Activated T-cell treated with anti-CD3 and anti-CD28 coated beads, Interleukin-2, amount 50 U/mL, for 4 hours (primary cell): Measurements from ENCODE around the gene ADGRA1. TPM values are rescaled to one million over a fixed set of nuclear protein-coding genes. Genes with fewer than 3 reads are reported as not detected.
"Not testable (repeated sequence)": the region's sequence is repeated elsewhere in the genome, so short reads cannot be mapped to it uniquely, and the experiment has no call there.

Source experiments
- ATAC-seq, 2 donors: fragments of 200-7000 bp; cut with Tn5 transposase; one replicate each; pipeline ENCODE4 v1.10.0; 2021
- DNase-seq: peaks from one replicate; pipeline ENCODE4 v3.0.0-alpha.2; 2020
- H3K27me3 Mint-ChIP-seq: one replicate; pipeline ENCODE4 v1.8.0; 2021; ENCODE audit warnings: low read depth, mixed read lengths
- H3K36me3 Mint-ChIP-seq: one replicate; pipeline ENCODE4 v1.8.0; 2022; ENCODE audit warnings: mixed read lengths; ENCODE audit not compliant: insufficient read depth
- H3K4me1 Mint-ChIP-seq: one replicate; pipeline ENCODE4 v1.8.0; 2021; ENCODE audit warnings: low read depth, mixed read lengths
- H3K4me3 Mint-ChIP-seq: one replicate; pipeline ENCODE4 v1.8.0; 2021; ENCODE audit warnings: mild to moderate bottlenecking, moderate library complexity, mixed read lengths
- H3K9me3 Mint-ChIP-seq: one replicate; pipeline ENCODE4 v1.8.0; 2021; ENCODE audit warnings: mixed read lengths
- total RNA-seq, 3 donors: library from RNA; stranded (reverse); gene quantifications; one replicate each; pipeline ENCODE4 v1.2.1, GENCODE V29; 2021

The ADGRA1 gene
- total RNA-seq, 3 donors from 2014 or later, result not detected

DNA sequence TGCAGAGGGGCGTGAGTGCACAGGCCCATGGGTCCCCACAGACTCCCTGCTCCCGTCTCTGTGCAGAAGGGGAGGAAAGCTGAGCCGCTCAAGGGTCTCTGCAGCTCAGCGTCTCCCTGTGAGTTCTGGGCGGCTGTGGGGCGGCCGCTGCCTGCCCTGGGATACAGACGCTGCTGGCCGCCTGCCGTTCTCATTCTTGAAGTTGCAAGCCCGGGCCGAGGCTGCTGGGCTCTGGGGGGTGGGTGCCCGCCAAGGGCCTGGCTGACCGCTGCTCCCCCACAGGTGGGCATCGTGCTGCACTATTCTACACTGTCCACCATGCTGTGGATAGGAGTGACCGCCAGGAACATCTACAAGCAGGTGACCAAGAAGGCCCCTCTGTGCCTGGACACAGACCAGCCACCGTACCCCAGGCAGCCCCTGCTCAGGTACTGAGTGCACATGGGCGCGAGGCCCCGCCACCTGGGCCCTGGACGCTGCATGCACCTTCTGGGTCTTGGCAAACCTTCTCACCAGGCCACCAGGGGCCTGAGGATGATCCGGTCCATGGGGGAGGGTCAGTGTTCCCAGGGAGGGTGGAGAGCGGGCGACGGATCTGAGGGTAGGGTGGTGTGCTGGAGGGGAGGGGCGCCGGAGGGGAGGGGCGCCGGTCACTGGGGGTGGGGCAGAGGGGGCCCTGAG lies 14.8 kb downstream of the ADGRA1 start:
- no peak overlapping the region for H3K4me3 Mint-ChIP-seq
- DNase-seq (no peak), ATAC-seq (no peak)
- peaks cover 18% of the 10 kb centered on the region for H3K27me3 Mint-ChIP-seq
- peaks cover 3% of the 10 kb centered on the region for H3K4me1 Mint-ChIP-seq
- no peaks in the 10 kb centered on the region for H3K36me3 Mint-ChIP-seq
- H3K9me3 Mint-ChIP-seq, result peaks cover 9% of the 10 kb centered on the region

GRCh38 chr10:133103311-133103910 lies 15.7 kb downstream of the ADGRA1 start:
- Mint-ChIP-seq H3K4me1 (peaks cover 3% of the 10 kb centered on the region), H3K4me3 (no peak overlapping the region)

GRCh38 chr10:133104068-133104962 lies 16.6 kb downstream of the ADGRA1 start:
- Mint-ChIP-seq H3K36me3 (no peaks in the 10 kb centered on the region), H3K9me3 (peaks cover 11% of the 10 kb centered on the region), H3K4me3 (no peak overlapping the region), H3K27me3 (peaks cover 16% of the 10 kb centered on the region), H3K4me1 (peaks cover 3% of the 10 kb centered on the region)
- DNase-seq (no peak), ATAC-seq (no peak)

More at GRCh38 chr10:133103311-133103910, 15.7 kb downstream of the ADGRA1 start:
- Mint-ChIP-seq H3K27me3 (peaks cover 18% of the 10 kb centered on the region), H3K36me3 (no peaks in the 10 kb centered on the region), H3K9me3 (peaks cover 11% of the 10 kb centered on the region)
- ATAC-seq, result no peak
- DNase-seq, result no peak

DNA sequence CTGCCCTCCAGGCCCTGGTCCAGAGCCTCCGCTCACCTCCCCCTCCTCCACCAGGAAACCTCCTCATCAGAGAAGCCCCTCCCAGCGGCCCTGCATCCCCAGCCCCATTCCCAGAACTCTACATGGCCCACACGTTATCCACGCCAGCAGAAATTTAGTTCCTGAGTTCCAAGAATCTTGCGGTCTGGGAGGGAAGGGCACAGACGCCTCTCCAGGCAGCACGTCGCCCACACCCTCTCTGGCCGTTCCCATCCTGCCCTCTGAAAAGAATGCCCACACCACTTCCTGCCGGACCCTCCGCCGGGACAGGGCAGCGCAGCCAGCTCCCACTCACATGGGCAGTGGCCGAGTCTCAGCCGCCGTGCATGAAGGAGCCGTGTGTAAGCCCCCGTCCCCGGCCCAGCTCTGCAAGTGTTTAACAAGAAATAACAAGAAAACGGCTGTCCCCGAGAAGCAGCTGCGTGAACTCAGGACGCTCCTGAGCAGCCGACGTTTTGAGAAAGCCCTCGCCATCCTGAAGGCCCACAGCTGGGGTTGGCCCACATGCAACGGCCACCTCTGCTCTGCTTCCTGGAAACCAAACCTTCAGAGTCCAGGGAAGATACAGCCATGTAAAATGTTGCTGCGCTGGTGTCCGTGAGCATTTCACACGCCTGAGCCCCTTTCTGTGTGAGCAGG lies 17.4 kb downstream of the ADGRA1 start:
- Mint-ChIP-seq H3K27me3 (peaks cover 16% of the 10 kb centered on the region), H3K36me3 (no peaks in the 10 kb centered on the region), H3K9me3 (peaks cover 11% of the 10 kb centered on the region), H3K4me3 (no peak overlapping the region), H3K4me1 (peaks cover 3% of the 10 kb centered on the region)
- ATAC-seq (no peak), DNase-seq (no peak)

DNA sequence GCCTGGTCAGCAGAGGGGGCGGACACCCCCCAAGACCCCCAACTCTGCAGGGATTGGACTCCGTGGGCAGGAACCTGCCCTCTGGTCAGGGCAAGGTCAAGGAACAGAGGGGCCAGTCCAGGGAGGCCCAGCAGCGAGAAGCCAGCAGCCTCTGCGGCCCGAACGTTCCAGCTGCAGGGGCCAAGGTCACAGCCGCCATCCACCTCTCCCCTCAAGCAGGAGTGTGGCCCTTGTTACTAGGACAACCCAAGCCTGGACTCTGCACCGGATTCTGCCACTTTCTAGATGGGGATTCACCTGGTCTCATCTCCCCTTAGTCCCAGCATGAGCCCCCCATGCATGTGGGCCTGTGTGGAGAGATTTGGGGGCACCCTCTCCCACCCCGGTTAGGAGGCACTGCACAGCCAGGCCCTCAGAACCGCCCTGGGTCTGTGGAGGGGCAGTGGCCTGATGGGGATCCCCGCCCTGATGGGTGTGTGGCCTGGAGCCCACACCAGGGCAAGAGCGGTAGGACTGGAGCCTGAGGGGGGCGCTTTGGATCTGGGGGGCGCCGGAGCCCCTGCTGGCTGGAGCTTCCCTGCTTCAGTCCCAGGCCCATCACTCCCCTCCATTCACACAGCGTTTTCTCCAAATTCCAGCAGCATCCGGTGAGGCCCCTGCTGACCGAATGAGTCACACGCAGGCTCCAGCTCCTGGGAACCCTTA lies 18.1 kb downstream of the ADGRA1 start:
- ATAC-seq, result no peak
- peaks cover 17% of the 10 kb centered on the region for H3K27me3 Mint-ChIP-seq

GRCh38 chr10:133106516-133106915 lies 18.8 kb downstream of the ADGRA1 start:
- Mint-ChIP-seq H3K4me3 (no peak overlapping the region), H3K4me1 (no peaks in the 10 kb centered on the region), H3K9me3 (peaks cover 11% of the 10 kb centered on the region), H3K27me3 (peaks cover 13% of the 10 kb centered on the region), H3K36me3 (no peaks in the 10 kb centered on the region)
- DNase-seq, result no peak
- no peak for ATAC-seq

More for the DNA sequence above, 18.1 kb downstream of the ADGRA1 start:
- H3K9me3 Mint-ChIP-seq, result peaks cover 11% of the 10 kb centered on the region
- no peak overlapping the region for H3K4me3 Mint-ChIP-seq
- DNase-seq, result no peak
- H3K36me3 Mint-ChIP-seq, result no peaks in the 10 kb centered on the region
- peaks cover 1% of the 10 kb centered on the region for H3K4me1 Mint-ChIP-seq

- Mint-ChIP-seq H3K36me3 (no peaks in the 10 kb centered on the region), H3K4me3 (no peak overlapping the region), H3K4me1 (no peaks in the 10 kb centered on the region), H3K27me3 (peaks cover 7% of the 10 kb centered on the region), H3K9me3 (peaks cover 11% of the 10 kb centered on the region)
- ATAC-seq, result no peak
- no peak for DNase-seq
Observed at GRCh38 chr10:133107442-133107841, 19.7 kb downstream of the ADGRA1 start.

GRCh38 chr10:133109711-133110110 lies 22.0 kb downstream of the ADGRA1 start:
- Mint-ChIP-seq H3K4me1 (no peaks in the 10 kb centered on the region), H3K27me3 (peaks cover 4% of the 10 kb centered on the region), H3K9me3 (peaks cover 11% of the 10 kb centered on the region), H3K36me3 (no peaks in the 10 kb centered on the region), H3K4me3 (no peak overlapping the region)
- DNase-seq (no peak), ATAC-seq (no peak)

DNA sequence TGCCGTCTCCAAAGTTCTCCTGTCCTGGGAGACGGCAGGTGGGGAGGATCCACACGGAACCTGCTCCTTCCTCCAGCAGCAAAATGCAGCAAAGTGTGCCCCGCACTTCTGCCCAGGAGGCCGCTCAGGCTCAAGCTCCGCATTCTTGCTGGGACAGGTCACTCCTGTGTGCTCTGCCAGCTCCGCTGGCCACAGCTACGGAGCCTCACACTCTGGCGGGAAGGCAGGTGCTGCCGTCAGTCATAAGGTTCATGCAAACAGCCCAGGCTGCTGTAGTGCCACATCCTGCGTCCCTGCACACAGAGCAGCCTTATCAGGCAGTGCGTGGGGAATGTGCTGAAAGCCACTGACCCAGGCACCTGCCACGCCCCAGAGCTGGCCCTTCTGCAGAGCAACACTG lies 22.4 kb downstream of the ADGRA1 start:
- ATAC-seq, result no peak
- DNase-seq, result no peak
- no peak overlapping the region for H3K4me3 Mint-ChIP-seq
- H3K4me1 Mint-ChIP-seq, result no peaks in the 10 kb centered on the region
- peaks cover 11% of the 10 kb centered on the region for H3K9me3 Mint-ChIP-seq
- peaks cover 3% of the 10 kb centered on the region for H3K27me3 Mint-ChIP-seq
- H3K36me3 Mint-ChIP-seq, result no peaks in the 10 kb centered on the region

- H3K4me3 Mint-ChIP-seq, result no peak overlapping the region
- ATAC-seq, result no peak
- DNase-seq, result no peak
- peaks cover 1% of the 10 kb centered on the region for H3K27me3 Mint-ChIP-seq
- no peaks in the 10 kb centered on the region for H3K4me1 Mint-ChIP-seq
- H3K36me3 Mint-ChIP-seq, result no peaks in the 10 kb centered on the region
- H3K9me3 Mint-ChIP-seq, result peaks cover 11% of the 10 kb centered on the region
Observed at GRCh38 chr10:133110609-133111275, 23.0 kb downstream of the ADGRA1 start.

GRCh38 chr10:133111640-133112039 lies 23.9 kb downstream of the ADGRA1 start:
- H3K4me3 Mint-ChIP-seq, DNase-seq, H3K27me3 Mint-ChIP-seq, H3K4me1 Mint-ChIP-seq, H3K36me3 Mint-ChIP-seq, ATAC-seq: not testable (repeated sequence)
- peaks cover 11% of the 10 kb centered on the region for H3K9me3 Mint-ChIP-seq

DNA sequence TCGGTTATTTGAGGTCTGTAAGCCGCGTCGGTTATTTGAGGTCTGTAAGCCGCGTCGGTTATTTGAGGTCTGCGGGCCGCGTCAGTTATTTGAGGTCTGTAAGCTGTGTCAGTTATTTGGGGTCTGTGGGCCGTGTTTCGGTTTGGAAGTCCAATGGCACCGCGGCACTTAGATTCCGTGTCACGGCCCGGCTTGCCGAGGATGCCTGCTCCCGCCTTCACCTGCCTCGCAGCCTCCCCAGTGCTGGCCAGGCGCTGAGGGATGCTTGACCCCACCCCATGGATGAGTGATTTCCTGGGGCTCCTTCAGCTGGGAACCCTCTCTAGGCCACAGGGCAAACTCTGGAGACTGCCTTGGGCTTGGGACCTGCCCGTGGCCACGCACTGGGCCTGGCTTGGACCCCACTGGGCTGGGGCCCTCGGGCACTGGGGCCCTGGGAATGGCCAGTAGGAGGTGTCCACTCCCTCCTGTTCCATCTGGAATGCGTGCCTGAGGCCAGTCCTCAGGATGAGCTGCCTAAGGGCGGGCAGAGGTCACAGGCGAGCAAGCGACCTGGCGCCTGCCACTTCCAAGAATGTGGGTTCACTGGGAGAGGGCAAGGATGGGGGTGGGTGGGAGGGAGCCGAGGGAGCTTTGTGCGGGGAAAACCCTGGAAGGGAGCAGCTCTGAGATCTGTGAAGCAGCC lies 25.6 kb downstream of the ADGRA1 start:
- DNase-seq (no peak), ATAC-seq (no peak)
- Mint-ChIP-seq H3K4me3 (no peak overlapping the region), H3K9me3 (peaks cover 3% of the 10 kb centered on the region), H3K27me3 (peaks cover 3% of the 10 kb centered on the region), H3K4me1 (no peaks in the 10 kb centered on the region), H3K36me3 (no peaks in the 10 kb centered on the region)

GRCh38 chr10:133113847-133114246 lies 26.1 kb downstream of the ADGRA1 start:
- H3K27me3 Mint-ChIP-seq, result peaks cover 3% of the 10 kb centered on the region
- no peak for ATAC-seq
- no peaks in the 10 kb centered on the region for H3K4me1 Mint-ChIP-seq

More at GRCh38 chr10:133113847-133114246, 26.1 kb downstream of the ADGRA1 start:
- Mint-ChIP-seq H3K9me3 (peaks cover 6% of the 10 kb centered on the region), H3K36me3 (no peaks in the 10 kb centered on the region), H3K4me3 (no peak overlapping the region)
- DNase-seq, result no peak
